Activated CD8-positive, alpha-beta memory T cell treated with anti-CD3 and anti-CD28 coated beads for 1 hour (primary cell): ENCODE data around the gene APELA.
"Not testable (repeated sequence)": the region's sequence is repeated elsewhere in the genome, so short reads cannot be mapped to it uniquely, and the experiment has no call there.

Experiments used
- DNase-seq, 2 donors: peaks; one replicate each; pipeline ENCODE4 v3.0.0-alpha.2; 2020; ENCODE audit warnings: low read depth in 1 of 2; ENCODE audit errors: extremely low read depth in 1 of 2

APELA gene

GRCh38 chr4:164924670-164925238, 47.8 kb downstream of the APELA start:
- DNase-seq: no peak

- DNase-seq: no peak
Measured at GRCh38 chr4:164926301-164926700, 49.3 kb downstream of the APELA start.

- not testable (repeated sequence) for DNase-seq
Measured at GRCh38 chr4:164927101-164927500, 50.1 kb downstream of the APELA start.

- DNase-seq: no peak
Measured at GRCh38 chr4:164930647-164931046, 53.7 kb downstream of the APELA start.

- DNase-seq: no peak
Measured at GRCh38 chr4:164931551-164932324, 54.8 kb downstream of the APELA start.

- DNase-seq: no peak
Measured at GRCh38 chr4:164933244-164933643, 56.3 kb downstream of the APELA start.

GRCh38 chr4:164935363-164935762, 58.4 kb downstream of the APELA start:
- DNase-seq: no peak

GRCh38 chr4:164935865-164936606, 59.1 kb downstream of the APELA start:
- not testable (repeated sequence) for DNase-seq

GRCh38 chr4:164937576-164938270, 60.7 kb downstream of the APELA start:
- no peak for DNase-seq

GRCh38 chr4:164943192-164943591, 66.2 kb downstream of the APELA start:
- DNase-seq: no peak

- no peak for DNase-seq
Measured at GRCh38 chr4:164945146-164945545, 68.2 kb downstream of the APELA start.

GRCh38 chr4:164946810-164947209, 69.8 kb downstream of the APELA start:
- no peak for DNase-seq
